Calu3 (cell line): ENCODE measurements around the gene PANX2. TPM values are rescaled to one million over a fixed set of nuclear protein-coding genes. Genes with fewer than 3 reads are reported as not detected.

Experiments used
- BruUV-seq: library from RNA; stranded (reverse); fragments of 400-500 nt; replicated peaks from 2 replicates; lab custom pipeline; 2021; lab: Mats Ljungman, UMichigan
- CTCF ChIA-PET: fragments of 300-600 bp; sonication (Branson Sonifier 250); formaldehyde crosslinking; loops from one replicate; lab custom pipeline; 2022; ENCODE audit warnings: antibody characterized with exemption; lab: Charles Lee
- DNase-seq: peaks from one replicate; pipeline ENCODE4 v3.0.0; 2022
- H3K27ac Mint-ChIP-seq: one replicate; pipeline ENCODE4 v1.8.0; 2022; ENCODE audit warnings: mixed read lengths; ENCODE audit not compliant: unreplicated experiment
- H3K27me3 Mint-ChIP-seq: one replicate; pipeline ENCODE4 v1.8.0; 2022; ENCODE audit warnings: mixed read lengths; ENCODE audit not compliant: unreplicated experiment
- H3K36me3 Mint-ChIP-seq: one replicate; pipeline ENCODE4 v1.8.0; 2022; ENCODE audit warnings: mild to moderate bottlenecking, moderate library complexity, mixed read lengths; ENCODE audit not compliant: insufficient read depth, unreplicated experiment
- H3K4me1 Mint-ChIP-seq: one replicate; pipeline ENCODE4 v1.8.0; 2022; ENCODE audit warnings: mild to moderate bottlenecking, low read depth, mixed read lengths; ENCODE audit not compliant: unreplicated experiment
- H3K4me3 Mint-ChIP-seq: one replicate; pipeline ENCODE4 v1.8.0; 2022; ENCODE audit warnings: mild to moderate bottlenecking, low read depth, moderate library complexity, mixed read lengths; ENCODE audit not compliant: unreplicated experiment
- H3K9me3 Mint-ChIP-seq: one replicate; pipeline ENCODE4 v1.8.0; 2022; ENCODE audit warnings: low read depth, mixed read lengths; ENCODE audit not compliant: unreplicated experiment
- CTCF ChIP-seq: fragments of 200-600 bp; IDR thresholded peaks from one replicate; pipeline ENCODE4 v1.8.0; 2022; ENCODE audit warnings: antibody characterized with exemption; ENCODE audit not compliant: unreplicated experiment
- intact Hi-C: fragments of 100-400 bp; cut with micrococcal nuclease; formaldehyde crosslinking; loops from one replicate; pipeline ENCODE4 v1.10.0; 2022; ENCODE audit not compliant: unreplicated experiment
- total RNA-seq: library from RNA; stranded (reverse); gene quantifications from 2 replicates; pipeline ENCODE4 v1.2.3, GENCODE V29; 2022

The PANX2 gene
- total RNA-seq, 1 experiment from 2014 or later, result 2.0 TPM

- intact Hi-C loops, result no loop called here
- CTCF ChIA-PET, result no interaction called here
- H3K4me3 Mint-ChIP-seq, result peak overlapping the region; percentile 65
- peak overlapping the region; percentile 43 for H3K27ac Mint-ChIP-seq
- H3K27me3 Mint-ChIP-seq, result peaks cover 48% of the 10 kb centered on the region
- peaks cover 18% of the 10 kb centered on the region for H3K36me3 Mint-ChIP-seq
- TF ChIP-seq CTCF, result no peak
- BruUV-seq, result no TSS peak
- H3K9me3 Mint-ChIP-seq, result no peaks in the 10 kb centered on the region
- no peaks in the 10 kb centered on the region for H3K4me1 Mint-ChIP-seq
- no peak for DNase-seq
Observed at GRCh38 chr22:50171319-50171964, 911 bp downstream of the PANX2 start.

- intact Hi-C loops, result no loop called here
- Mint-ChIP-seq H3K27ac (no peak overlapping the region), H3K4me1 (no peaks in the 10 kb centered on the region), H3K9me3 (no peaks in the 10 kb centered on the region), H3K27me3 (peaks cover 48% of the 10 kb centered on the region), H3K36me3 (peaks cover 17% of the 10 kb centered on the region), H3K4me3 (no peak overlapping the region)
- no peak for TF ChIP-seq CTCF
- DNase-seq, result no peak
- CTCF ChIA-PET, result interaction anchor here (0.6 kb wide), 1 partner anchor 95 kb away, joined by 6 read pairs; no protein-coding TSS in a partner anchor
- no TSS peak for BruUV-seq
Observed at GRCh38 chr22:50171965-50172421, 1.5 kb downstream of the PANX2 start.

- BruUV-seq, result no TSS peak
- CTCF ChIA-PET, result no interaction called here
- Mint-ChIP-seq H3K27me3 (peaks cover 34% of the 10 kb centered on the region), H3K4me1 (no peaks in the 10 kb centered on the region), H3K4me3 (no peak overlapping the region), H3K27ac (no peak overlapping the region), H3K9me3 (no peaks in the 10 kb centered on the region), H3K36me3 (peaks cover 17% of the 10 kb centered on the region)
- intact Hi-C loops, result no loop called here
- TF ChIP-seq CTCF, result no peak
- no peak for DNase-seq
Observed at GRCh38 chr22:50173311-50173982, 2.9 kb downstream of the PANX2 start.

- no peak for DNase-seq
- no peak for TF ChIP-seq CTCF
- CTCF ChIA-PET, result no interaction called here
- BruUV-seq, result no TSS peak
- Mint-ChIP-seq H3K27ac (no peak overlapping the region), H3K4me1 (no peaks in the 10 kb centered on the region), H3K36me3 (peaks cover 14% of the 10 kb centered on the region), H3K9me3 (no peaks in the 10 kb centered on the region), H3K27me3 (peaks cover 28% of the 10 kb centered on the region), H3K4me3 (no peak overlapping the region)
- intact Hi-C loops, result no loop called here
Observed at GRCh38 chr22:50173983-50174355, 3.4 kb downstream of the PANX2 start.
